ENCODE results near the gene RAET1E. TPM values are rescaled to one million over a fixed set of nuclear protein-coding genes. Genes with fewer than 3 reads are reported as not detected.

RAET1E gene
- total RNA-seq, 1 experiment from 2014 or later = not detected

Other genes with a start within 250 kb of the RAET1E start
- gene KATNA1, start 249.4 kb downstream of the RAET1E start, total RNA-seq (2021) = 18.3 and 19.8 TPM in 2 replicates
- gene LATS1, start 180.0 kb downstream of the RAET1E start, total RNA-seq (2021) = 25.1 and 26.3 TPM in 2 replicates
- gene NUP43, start 151.6 kb downstream of the RAET1E start, total RNA-seq (2021) = 92.1 and 102 TPM in 2 replicates
- 91.5 and 98.3 TPM in 2 replicates for gene PCMT1, start 148.4 kb downstream of the RAET1E start, total RNA-seq (2021)
- gene LRP11, start 33.8 kb downstream of the RAET1E start, total RNA-seq (2021) = 14.8 and 15.6 TPM in 2 replicates
- gene RAET1G, start 25.0 kb upstream of the RAET1E start, total RNA-seq (2021) = not detected in 2 replicates
- gene ULBP2, start 43.9 kb upstream of the RAET1E start, total RNA-seq (2021) = not detected in 2 replicates
- 1.6 and 2.1 TPM in 2 replicates for gene ULBP1, start 65.8 kb upstream of the RAET1E start, total RNA-seq (2021)
- gene RAET1L, start 127.4 kb upstream of the RAET1E start, total RNA-seq (2021) = not detected in 2 replicates
- gene ULBP3, start 171.0 kb upstream of the RAET1E start, total RNA-seq (2021) = 5.6 and 5.8 TPM in 2 replicates
- gene PPP1R14C, start 244.9 kb upstream of the RAET1E start, total RNA-seq (2021) = 0.09 and 0.37 TPM in 2 replicates